HPDE6-E6E7 (cell line): ENCODE results near the gene KIF5B.
"Not testable (repeated sequence)": the region's sequence is repeated elsewhere in the genome, so short reads cannot be mapped to it uniquely, and the experiment has no call there.

Experiments
- DNase-seq: peaks from one replicate; pipeline ENCODE4 v3.0.0; 2011; ENCODE audit warnings: missing footprints; ENCODE audit errors: extremely low spot score

The KIF5B gene

DNA sequence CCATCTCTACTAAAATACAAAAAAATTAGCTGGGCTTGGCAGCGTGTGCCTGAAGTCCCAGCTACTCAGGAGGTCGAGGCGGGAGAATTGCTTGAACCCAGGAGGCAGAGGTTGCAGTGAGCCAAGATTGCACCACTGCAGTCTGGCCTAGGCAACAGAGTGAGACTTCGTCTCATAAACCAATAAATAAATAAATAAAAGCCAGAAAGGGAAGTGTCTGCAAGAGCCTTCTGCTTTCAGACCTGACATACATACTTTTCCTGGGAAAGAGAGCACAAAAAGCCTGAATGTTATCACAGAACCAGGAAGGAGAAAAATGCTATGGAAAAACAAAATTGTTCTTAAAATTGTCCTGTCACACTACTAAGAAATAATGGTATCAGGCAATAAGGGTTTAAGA is 4.1 kb upstream of the KIF5B start:
- DNase-seq: no peak

DNA sequence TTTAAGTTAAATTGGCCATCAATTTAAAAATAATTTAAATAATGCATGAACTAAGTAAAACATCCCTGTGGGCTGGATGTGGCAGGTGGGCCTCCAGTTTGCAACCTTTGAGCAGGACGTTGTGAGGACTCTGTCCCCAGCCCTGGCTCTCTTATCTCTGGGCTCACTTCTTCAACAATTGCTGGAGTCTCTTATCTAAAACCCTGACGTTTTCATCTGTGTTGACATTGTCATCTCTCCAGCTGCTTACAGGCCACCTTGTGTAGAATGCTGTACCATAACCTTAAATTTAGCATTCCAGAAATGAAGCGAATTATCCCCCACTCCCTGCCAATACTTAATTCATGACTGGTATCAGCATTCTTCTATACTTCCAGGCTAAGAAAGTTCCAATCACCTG is 3.2 kb upstream of the KIF5B start:
- DNase-seq: no peak

GRCh38 chr10:32057036-32057372 is 779 bp upstream of the KIF5B start:
- no peak for DNase-seq

- no peak for DNase-seq
These were observed 618 bp downstream of the KIF5B start for GRCh38 chr10:32055478-32056135.

DNA sequence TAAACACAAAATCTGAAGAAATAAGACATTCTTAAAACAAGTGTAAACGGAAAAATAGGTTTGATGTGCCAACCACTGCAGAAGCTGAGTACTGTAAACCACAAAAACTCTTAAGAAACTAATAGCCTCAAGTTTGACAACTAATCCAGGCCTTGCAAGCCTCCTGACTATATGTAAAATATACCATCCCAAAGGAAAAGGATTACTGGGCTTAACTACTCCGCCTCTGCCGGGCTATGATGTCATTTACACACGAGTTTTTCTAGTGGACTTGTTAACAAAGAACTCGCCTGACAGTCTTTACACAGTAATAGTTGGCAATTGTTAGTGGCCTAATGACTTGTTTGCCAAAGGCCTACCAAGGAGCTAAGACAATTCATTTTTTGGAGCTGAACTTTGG is 2.1 kb downstream of the KIF5B start:
- DNase-seq: no peak

- DNase-seq: not testable (repeated sequence)
These were observed 2.8 kb downstream of the KIF5B start for GRCh38 chr10:32053392-32053791.

GRCh38 chr10:32051926-32052325 is 4.3 kb downstream of the KIF5B start:
- DNase-seq: no peak

DNA sequence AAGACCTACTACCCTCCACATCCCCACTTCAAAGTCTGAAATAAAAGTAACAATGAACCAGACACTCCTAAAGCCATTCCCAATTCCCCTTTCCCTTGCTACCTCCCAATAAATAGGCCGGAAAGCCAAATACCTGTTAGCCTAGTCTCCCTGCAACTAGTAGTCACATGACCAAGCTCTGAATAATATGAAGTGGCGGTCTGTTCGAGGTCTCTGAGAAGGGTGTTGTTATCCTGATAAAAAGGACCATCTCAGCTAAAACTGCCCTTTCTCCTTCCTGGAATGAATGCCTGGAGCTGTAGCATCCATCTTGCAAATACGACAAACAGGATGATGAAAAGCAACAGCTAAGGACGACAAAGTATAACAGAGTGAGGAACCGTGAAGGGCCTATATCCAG is 6.0 kb downstream of the KIF5B start:
- DNase-seq: no peak

GRCh38 chr10:32049113-32049512 is 7.1 kb downstream of the KIF5B start:
- no peak for DNase-seq

DNA sequence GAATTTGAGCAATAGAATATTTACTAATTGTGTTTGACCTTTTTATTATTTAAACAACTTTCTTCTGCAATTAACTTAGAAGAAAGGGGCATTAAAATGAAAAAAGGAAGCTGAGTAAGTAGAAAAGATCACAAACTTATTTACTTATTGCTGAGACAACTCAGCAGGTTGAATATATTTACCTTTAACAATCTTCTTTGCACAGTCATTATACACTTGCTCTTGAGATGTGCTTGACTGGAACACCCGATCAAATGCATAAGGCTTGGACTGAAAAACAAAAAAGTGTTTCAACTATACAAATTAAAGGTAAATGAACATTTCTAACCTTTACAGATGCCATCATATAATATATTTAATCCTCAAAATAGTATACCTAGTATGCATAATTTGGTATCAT is 7.9 kb downstream of the KIF5B start:
- DNase-seq: no peak

GRCh38 chr10:32047881-32048280 is 8.3 kb downstream of the KIF5B start:
- no peak for DNase-seq

GRCh38 chr10:32046151-32046550 is 10.1 kb downstream of the KIF5B start:
- DNase-seq: no peak

GRCh38 chr10:32042730-32043129 is 13.5 kb downstream of the KIF5B start:
- not testable (repeated sequence) for DNase-seq

- DNase-seq: no peak
These were observed 14.8 kb downstream of the KIF5B start for GRCh38 chr10:32041290-32042028.

DNA sequence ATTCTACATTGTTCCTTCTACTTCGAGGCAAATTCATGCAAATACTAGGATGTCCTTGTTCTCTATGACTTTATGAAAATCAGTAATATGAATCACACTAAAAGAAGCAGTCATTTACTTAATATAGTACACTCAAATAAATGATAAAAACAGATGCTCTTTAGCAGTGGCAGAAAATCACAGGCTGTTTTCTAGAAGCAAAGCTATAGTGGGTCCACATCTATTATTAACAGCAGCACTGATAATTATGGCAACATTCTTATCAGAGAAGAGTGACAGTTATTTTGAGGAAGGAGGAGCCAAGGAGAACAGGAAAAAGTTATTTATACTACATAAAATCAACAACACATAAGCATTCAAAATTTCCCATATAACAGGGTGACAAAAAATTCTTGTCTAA is 16.5 kb downstream of the KIF5B start:
- DNase-seq: no peak

GRCh38 chr10:32038777-32039176 is 17.4 kb downstream of the KIF5B start:
- DNase-seq: no peak

DNA sequence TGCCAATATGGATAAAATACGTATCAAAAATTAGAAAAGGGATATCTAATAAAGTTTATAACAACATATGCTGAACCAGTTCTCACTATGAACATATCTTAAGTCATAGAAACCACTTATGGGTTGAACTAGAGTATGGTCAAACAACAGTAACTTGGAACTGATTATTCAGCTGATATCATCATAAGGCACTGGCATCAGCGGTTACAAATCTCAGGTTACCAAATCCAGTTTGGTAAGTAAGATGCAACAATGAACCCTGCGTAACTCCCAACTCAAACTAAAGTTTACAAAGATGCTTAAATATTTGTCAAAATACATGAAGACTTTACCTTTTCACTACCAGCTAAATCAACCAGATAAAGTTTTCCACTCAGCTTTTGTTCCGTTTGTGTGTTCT is 19.3 kb downstream of the KIF5B start:
- DNase-seq: no peak

GRCh38 chr10:32035038-32035437 is 21.2 kb downstream of the KIF5B start:
- no peak for DNase-seq

- no peak for DNase-seq
These were observed 23.1 kb downstream of the KIF5B start for GRCh38 chr10:32033171-32033570.

DNA sequence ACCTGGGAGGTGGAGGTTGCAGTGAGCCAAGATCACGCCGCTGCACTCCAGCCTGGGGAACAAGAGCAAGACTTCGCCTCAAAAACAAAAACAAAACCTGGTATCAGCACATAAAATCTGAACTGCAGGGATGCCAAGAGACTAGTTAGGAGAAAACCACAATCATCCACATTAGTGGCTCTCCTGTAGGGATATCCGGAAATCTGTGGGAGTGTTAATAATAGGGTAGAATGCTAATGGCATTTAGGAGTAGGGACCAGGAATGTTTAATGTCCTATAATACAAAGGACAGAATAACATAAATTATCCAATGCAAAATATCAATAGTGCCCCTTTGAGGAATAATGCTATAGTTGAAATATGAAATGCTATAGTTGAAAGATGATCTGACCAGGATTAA is 24.3 kb downstream of the KIF5B start:
- DNase-seq: no peak

DNA sequence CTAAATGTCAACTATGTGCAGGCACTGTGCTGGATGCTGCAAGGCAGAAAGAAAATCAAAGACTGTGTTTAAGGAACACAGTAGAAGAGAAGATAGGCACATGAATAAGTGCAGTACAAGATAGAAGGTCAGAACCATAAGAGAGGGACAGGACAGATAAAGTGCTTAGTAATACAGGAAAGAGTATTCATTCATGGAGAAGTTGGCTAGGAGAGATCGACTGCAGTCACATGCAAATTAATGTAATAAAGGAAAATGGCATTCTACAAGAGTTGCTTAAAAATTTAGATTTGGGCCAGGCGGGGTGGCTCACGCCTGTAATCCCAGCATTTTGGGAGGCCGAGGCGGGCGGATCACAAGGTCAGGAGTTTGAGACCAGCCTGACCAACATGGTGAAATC is 24.8 kb downstream of the KIF5B start:
- no peak for DNase-seq

DNA sequence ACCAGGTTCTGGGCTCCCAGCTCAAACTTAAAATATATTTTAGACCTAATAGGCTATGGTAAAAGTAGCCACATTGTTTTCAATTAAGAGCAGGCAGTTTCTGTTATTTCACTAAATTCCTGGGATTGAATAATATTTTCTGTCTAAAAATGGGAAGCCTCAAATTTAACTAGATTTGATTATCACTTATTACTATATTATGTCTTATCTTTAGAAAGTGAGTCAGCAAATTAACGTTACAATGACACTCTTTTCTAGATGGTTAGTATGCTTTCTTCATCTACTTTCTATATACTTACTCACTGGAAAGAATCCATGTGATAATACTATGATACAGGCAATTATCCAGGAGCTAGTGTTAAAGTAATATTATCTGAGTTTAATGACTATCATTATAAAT is 27.5 kb downstream of the KIF5B start:
- no peak for DNase-seq

DNA sequence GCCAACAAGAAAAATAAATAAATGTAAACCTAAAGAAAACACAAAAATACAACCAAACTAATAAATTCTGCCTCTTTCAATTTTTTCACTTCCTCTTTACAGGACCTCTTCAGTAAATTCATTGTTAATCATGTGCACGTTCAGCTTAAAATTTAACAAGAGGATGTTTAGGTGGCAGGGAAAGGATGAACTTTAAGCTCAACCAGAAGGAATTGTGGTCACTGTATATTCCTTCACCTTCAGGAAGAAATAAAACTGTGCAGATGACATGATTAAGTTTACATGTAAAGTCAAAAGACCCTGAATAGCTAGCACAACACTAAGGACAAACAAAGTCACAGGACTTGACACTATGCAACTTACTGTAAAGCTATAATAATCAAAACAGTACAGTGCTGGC is 33.0 kb downstream of the KIF5B start:
- no peak for DNase-seq

DNA sequence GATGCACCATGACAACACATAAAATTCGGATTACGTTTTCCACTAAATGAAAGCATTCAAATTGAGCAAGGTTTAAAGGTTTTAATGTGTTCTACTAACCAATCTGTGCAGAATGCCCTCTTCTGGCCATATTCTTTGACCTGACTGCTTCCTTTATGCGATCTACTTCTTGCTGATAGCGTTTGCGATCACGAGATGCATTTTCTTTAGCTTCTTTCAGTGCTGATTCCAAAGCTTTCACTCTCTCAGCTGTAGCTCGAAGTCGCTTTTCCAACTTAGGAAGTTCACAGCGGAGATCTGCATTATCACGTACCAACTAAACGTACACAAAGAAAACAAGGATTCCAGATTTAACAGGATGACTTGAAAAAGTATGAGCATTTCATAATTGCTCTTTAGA is 39.2 kb downstream of the KIF5B start:
- no peak for DNase-seq
